Measurements from ENCODE around the gene PLD3.

DNA sequence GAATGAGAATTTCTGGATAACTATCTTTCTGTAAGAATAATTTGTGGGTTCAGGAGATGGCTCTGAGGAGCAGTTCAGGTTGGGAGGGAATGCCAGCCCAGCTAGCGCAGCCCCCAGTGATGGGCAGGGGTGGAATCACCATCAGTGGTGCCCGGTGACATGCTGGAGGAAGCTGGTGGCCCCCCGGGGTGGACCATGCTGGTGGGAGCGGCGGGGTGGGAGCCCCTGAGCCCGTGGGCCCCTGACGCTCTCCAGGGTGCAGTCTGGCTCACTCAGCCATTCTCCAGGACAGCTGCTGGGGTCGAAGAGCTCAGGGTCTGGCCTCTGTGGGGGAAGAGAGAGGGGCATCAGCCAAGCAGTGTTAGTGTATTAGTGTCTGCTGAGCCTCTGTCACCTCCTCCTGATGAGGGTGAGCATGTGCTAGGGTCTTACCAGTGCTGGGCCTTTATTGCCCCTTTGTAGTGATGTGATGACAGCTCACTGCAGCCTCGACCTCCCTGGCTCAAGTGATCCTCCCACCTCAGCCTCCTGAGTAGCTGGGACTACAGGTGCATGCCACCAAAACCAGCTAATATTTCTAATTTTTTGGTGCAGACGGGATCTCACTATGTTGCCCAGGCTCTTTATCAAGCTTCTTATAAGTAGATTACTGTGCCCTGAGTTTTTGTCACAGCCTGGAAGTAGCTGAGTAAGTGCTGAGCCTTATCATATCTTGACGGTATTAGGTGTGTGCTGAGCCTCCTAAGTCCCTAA lies 31.1 kb downstream of the PLD3 start:
- TF ChIP-seq, protein P1, sequence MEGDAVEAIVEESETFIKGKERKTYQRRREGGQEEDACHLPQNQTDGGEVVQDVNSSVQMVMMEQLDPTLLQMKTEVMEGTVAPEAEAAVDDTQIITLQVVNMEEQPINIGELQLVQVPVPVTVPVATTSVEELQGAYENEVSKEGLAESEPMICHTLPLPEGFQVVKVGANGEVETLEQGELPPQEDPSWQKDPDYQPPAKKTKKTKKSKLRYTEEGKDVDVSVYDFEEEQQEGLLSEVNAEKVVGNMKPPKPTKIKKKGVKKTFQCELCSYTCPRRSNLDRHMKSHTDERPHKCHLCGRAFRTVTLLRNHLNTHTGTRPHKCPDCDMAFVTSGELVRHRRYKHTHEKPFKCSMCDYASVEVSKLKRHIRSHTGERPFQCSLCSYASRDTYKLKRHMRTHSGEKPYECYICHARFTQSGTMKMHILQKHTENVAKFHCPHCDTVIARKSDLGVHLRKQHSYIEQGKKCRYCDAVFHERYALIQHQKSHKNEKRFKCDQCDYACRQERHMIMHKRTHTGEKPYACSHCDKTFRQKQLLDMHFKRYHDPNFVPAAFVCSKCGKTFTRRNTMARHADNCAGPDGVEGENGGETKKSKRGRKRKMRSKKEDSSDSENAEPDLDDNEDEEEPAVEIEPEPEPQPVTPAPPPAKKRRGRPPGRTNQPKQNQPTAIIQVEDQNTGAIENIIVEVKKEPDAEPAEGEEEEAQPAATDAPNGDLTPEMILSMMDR (conservative IDR thresholded peaks at IDR 0.05; ENCODE audit: low read depth in 2 of 2): no peak
- TF ChIP-seq POLR2AphosphoS5 (IDR thresholded peaks at IDR 0.05; ENCODE audit: low read depth): no peak; the same call in 1 of the 2 replicates
- no peak for TF ChIP-seq EZH2 (IDR thresholded peaks at IDR 0.05; ENCODE audit: low read depth, unreplicated experiment)
- TF ChIP-seq, protein P2, sequence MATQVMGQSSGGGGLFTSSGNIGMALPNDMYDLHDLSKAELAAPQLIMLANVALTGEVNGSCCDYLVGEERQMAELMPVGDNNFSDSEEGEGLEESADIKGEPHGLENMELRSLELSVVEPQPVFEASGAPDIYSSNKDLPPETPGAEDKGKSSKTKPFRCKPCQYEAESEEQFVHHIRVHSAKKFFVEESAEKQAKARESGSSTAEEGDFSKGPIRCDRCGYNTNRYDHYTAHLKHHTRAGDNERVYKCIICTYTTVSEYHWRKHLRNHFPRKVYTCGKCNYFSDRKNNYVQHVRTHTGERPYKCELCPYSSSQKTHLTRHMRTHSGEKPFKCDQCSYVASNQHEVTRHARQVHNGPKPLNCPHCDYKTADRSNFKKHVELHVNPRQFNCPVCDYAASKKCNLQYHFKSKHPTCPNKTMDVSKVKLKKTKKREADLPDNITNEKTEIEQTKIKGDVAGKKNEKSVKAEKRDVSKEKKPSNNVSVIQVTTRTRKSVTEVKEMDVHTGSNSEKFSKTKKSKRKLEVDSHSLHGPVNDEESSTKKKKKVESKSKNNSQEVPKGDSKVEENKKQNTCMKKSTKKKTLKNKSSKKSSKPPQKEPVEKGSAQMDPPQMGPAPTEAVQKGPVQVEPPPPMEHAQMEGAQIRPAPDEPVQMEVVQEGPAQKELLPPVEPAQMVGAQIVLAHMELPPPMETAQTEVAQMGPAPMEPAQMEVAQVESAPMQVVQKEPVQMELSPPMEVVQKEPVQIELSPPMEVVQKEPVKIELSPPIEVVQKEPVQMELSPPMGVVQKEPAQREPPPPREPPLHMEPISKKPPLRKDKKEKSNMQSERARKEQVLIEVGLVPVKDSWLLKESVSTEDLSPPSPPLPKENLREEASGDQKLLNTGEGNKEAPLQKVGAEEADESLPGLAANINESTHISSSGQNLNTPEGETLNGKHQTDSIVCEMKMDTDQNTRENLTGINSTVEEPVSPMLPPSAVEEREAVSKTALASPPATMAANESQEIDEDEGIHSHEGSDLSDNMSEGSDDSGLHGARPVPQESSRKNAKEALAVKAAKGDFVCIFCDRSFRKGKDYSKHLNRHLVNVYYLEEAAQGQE (IDR thresholded peaks at IDR 0.05; ENCODE audit: unreplicated experiment): no peak
- TF ChIP-seq STAT1 (IDR thresholded peaks at IDR 0.05; ENCODE audit: unreplicated experiment): no peak
- no peak for TF ChIP-seq EZH2phosphoT487 (IDR thresholded peaks at IDR 0.05; ENCODE audit: unreplicated experiment)
- TF ChIP-seq CREB1 (CRISPR knock-in tag; IDR thresholded peaks at IDR 0.05; ENCODE audit: low read depth): no peak
- TF ChIP-seq JUNB (IDR thresholded peaks at IDR 0.05; ENCODE audit: unreplicated experiment): no peak
- TF ChIP-seq, protein P3, sequence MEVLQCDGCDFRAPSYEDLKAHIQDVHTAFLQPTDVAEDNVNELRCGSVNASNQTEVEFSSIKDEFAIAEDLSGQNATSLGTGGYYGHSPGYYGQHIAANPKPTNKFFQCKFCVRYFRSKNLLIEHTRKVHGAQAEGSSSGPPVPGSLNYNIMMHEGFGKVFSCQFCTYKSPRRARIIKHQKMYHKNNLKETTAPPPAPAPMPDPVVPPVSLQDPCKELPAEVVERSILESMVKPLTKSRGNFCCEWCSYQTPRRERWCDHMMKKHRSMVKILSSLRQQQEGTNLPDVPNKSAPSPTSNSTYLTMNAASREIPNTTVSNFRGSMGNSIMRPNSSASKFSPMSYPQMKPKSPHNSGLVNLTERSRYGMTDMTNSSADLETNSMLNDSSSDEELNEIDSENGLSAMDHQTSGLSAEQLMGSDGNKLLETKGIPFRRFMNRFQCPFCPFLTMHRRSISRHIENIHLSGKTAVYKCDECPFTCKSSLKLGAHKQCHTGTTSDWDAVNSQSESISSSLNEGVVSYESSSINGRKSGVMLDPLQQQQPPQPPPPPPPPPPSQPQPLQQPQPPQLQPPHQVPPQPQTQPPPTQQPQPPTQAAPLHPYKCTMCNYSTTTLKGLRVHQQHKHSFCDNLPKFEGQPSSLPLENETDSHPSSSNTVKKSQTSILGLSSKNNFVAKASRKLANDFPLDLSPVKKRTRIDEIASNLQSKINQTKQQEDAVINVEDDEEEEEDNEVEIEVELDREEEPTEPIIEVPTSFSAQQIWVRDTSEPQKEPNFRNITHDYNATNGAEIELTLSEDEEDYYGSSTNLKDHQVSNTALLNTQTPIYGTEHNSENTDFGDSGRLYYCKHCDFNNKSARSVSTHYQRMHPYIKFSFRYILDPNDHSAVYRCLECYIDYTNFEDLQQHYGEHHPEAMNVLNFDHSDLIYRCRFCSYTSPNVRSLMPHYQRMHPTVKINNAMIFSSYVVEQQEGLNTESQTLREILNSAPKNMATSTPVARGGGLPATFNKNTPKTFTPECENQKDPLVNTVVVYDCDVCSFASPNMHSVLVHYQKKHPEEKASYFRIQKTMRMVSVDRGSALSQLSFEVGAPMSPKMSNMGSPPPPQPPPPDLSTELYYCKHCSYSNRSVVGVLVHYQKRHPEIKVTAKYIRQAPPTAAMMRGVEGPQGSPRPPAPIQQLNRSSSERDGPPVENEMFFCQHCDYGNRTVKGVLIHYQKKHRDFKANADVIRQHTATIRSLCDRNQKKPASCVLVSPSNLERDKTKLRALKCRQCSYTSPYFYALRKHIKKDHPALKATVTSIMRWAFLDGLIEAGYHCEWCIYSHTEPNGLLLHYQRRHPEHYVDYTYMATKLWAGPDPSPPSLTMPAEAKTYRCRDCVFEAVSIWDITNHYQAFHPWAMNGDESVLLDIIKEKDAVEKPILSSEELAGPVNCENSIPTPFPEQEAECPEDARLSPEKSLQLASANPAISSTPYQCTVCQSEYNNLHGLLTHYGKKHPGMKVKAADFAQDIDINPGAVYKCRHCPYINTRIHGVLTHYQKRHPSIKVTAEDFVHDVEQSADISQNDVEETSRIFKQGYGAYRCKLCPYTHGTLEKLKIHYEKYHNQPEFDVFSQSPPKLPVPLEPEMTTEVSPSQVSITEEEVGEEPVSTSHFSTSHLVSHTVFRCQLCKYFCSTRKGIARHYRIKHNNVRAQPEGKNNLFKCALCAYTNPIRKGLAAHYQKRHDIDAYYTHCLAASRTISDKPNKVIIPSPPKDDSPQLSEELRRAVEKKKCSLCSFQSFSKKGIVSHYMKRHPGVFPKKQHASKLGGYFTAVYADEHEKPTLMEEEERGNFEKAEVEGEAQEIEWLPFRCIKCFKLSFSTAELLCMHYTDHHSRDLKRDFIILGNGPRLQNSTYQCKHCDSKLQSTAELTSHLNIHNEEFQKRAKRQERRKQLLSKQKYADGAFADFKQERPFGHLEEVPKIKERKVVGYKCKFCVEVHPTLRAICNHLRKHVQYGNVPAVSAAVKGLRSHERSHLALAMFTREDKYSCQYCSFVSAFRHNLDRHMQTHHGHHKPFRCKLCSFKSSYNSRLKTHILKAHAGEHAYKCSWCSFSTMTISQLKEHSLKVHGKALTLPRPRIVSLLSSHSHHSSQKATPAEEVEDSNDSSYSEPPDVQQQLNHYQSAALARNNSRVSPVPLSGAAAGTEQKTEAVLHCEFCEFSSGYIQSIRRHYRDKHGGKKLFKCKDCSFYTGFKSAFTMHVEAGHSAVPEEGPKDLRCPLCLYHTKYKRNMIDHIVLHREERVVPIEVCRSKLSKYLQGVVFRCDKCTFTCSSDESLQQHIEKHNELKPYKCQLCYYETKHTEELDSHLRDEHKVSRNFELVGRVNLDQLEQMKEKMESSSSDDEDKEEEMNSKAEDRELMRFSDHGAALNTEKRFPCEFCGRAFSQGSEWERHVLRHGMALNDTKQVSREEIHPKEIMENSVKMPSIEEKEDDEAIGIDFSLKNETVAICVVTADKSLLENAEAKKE (CRISPR knock-in tag; IDR thresholded peaks at IDR 0.05): no peak
- TF ChIP-seq ZNF114 (CRISPR knock-in tag; IDR thresholded peaks at IDR 0.05): no peak
- TF ChIP-seq ETS1 (IDR thresholded peaks at IDR 0.05): no peak
